ENCODE results near the gene RBM23.
"Not testable (repeated sequence)": the region's sequence is repeated elsewhere in the genome, so short reads cannot be mapped to it uniquely, and the experiment has no call there.

The RBM23 gene

DNA sequence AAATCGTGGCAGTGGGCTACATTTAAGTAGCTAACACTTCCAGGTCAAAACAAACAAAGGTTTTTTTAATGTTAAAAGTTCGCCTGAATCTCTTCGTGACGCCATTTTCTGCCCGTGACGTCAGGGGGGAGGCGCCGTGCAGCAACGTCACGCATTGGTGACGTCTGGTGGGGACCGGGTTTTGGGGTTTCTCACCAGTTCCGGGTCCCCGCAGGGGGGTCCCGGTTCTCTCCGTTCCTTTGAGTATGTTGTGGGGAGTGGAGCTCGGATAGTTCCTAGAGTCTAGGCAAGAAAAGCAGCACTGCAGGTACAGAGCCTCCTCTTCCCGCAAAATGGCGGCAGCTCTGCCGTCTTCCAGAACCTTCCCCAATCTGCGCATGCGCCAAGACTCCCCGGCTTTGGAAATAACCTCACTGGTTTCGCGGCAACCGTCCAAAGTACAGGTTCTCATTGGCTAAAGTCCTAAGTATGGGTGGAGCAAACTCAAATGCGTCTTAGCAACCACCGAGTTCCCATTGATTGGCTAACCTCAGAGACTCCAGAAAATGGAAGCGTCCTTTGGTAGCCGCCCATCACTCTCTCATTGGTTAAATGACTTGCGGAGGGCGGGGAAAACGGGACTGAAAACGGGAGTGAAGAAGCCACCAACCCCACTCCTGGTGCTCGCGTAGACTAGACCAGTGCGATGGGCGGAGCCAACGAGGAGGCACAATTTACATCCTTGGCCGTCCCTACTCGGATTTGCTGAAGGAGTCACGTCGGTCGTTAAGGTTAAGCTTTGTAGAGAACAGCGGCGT is at the start of gene RBM23:
Gene RBM23 (minus strand): TSS at position 346 of the 797 bp plus-strand sequence.
- no peak for TF ChIP-seq CTCF (IDR thresholded peaks at IDR 0.05; ENCODE audit: low read depth, low read length)
- peak; percentile 100 for DNase-seq (ENCODE audit: extremely low read depth, low read depth)

DNA sequence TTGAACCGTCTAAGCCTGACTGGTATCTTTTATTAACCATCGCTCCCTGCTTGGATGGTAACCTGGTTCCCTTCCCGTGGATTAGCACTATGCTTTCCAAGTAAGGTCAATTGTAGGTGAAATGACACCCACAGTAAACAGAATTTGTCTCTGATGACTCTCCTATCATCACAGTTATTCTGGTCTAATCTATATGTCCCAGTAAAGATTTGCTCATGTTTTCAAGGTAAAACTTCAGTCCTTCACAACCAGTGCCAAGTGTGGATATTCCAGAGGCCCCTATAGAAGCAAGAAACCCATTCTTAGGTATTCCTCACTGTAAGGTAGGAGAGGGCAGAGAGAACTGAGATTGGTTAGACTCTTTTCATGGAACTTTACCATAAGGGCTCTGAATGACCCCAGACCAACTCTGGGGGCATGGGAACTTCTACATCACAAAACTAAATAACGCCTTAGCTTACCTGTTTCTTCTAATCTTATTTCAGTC is 47.9 kb upstream of the RBM23 start:
- DNase-seq (ENCODE audit: extremely low read depth, low read depth): no peak

GRCh38 chr14:22965916-22966782 is 47.2 kb upstream of the RBM23 start:
- DNase-seq (ENCODE audit: extremely low read depth, low read depth): not testable (repeated sequence)

More for the DNA sequence above, 47.9 kb upstream of the RBM23 start:
- TF ChIP-seq CTCF (IDR thresholded peaks at IDR 0.05; ENCODE audit: low read depth, low read length): no peak

DNA sequence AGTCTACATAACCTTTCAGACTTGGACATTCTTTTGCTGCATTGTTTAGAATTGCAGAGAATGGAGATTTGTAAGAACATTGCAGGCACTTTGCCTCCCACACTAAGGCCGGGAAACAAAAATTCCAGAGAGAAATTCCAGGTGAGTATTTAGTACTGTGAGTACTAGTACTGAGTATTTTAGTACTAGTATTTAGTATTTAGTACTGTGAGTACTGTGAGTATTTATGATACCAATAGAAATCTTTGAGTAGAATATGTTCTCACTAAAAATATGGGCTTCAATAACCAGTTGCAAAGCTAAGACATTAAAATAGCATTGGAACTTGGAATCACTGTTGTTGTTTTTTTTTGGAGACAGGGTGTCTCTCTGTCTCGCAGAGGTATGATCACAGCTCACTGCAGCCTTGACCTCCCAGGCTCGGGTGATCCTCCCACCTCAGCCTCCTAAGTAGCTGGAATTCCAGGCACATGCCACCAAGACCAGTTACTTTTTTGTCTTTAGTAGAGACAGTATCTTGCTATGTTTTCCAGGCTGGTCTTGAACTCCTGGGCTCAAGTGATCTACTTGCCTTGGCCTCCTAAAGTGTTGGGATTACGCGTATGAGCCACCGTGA is 43.2 kb upstream of the RBM23 start:
- TF ChIP-seq CTCF (IDR thresholded peaks at IDR 0.05; ENCODE audit: low read depth, low read length): no peak
- no peak for DNase-seq (ENCODE audit: extremely low read depth, low read depth)

GRCh38 chr14:22955702-22956569 is 37.0 kb upstream of the RBM23 start:
- DNase-seq (ENCODE audit: extremely low read depth, low read depth): no peak
- TF ChIP-seq CTCF (IDR thresholded peaks at IDR 0.05; ENCODE audit: low read depth, low read length): no peak

GRCh38 chr14:22952418-22952817 is 33.5 kb upstream of the RBM23 start:
- TF ChIP-seq CTCF (IDR thresholded peaks at IDR 0.05; ENCODE audit: low read depth, low read length): no peak
- DNase-seq (ENCODE audit: extremely low read depth, low read depth): no peak

DNA sequence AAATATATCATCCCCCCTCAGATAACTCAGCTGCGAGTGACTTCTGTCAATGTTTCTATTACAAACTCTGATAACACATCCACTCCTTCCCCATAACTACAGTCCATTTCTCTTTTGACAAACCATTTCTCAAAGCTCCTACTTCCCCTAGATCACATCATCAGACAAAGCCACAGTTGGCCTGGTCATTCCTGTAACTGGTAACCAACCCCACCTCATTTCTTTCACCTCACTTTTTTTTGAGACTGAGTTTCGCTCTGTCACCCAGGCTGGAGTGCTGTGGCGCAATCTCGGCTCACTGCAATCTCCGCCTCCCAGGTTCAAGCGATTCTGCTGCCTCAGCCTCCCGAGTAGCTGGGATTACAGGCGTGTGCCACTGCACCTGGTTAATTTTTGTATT is 32.8 kb upstream of the RBM23 start:
- not testable (repeated sequence) for DNase-seq (ENCODE audit: extremely low read depth, low read depth)
